Right lobe of liver (tissue), 4 donors: ENCODE results near the gene TLL2.

Source experiments
- CTCF ChIP-seq, 4 donors: fragments of 200-600 bp in 3 of 4; fragments of 450-650 bp in 1 of 4; IDR thresholded peaks; one replicate each; pipeline versions ENCODE4 v1.5.1 to v1.8.0; 2016 to 2022; ENCODE audit warnings: antibody characterized with exemption in 4 of 4, mild to moderate bottlenecking in 2 of 4
- POLR2A ChIP-seq: fragments of 450-650 bp; IDR thresholded peaks from one replicate; pipeline ENCODE4 v1.6.1; 2017; ENCODE audit warnings: antibody characterized with exemption, mild to moderate bottlenecking
- donor health status: DM: no; HTN: no; CAD: no.
- donor health status: DM: no; HTN: no; CAD: no.
- donor health status: DM: no; HTN: yes; CAD: no.

DNA sequence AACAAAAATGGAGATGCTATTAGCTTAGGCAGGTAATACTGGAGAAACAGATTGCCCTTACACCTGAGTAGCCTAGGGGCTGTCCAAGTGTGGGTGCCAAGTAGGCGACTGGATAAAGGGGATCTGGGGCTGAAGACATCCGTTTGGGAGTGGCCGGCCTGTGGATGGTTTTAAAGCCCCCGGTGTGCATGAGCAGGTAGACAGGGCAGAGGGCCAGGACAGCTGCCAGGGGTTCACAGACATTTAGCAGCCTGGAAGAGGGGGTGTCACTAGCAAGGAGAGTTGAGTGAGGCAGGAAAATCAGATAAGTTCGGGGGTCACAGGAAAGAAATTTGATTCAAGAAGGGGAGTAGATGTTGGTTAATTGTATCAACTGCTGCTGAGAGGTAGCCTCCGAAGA is 153.4 kb downstream of the TLL2 start:
- TF ChIP-seq POLR2A (no peak), CTCF (IDR thresholded peaks at IDR 0.05) (no peak)
